ENCODE measurements around the gene PKNOX2.

DNA sequence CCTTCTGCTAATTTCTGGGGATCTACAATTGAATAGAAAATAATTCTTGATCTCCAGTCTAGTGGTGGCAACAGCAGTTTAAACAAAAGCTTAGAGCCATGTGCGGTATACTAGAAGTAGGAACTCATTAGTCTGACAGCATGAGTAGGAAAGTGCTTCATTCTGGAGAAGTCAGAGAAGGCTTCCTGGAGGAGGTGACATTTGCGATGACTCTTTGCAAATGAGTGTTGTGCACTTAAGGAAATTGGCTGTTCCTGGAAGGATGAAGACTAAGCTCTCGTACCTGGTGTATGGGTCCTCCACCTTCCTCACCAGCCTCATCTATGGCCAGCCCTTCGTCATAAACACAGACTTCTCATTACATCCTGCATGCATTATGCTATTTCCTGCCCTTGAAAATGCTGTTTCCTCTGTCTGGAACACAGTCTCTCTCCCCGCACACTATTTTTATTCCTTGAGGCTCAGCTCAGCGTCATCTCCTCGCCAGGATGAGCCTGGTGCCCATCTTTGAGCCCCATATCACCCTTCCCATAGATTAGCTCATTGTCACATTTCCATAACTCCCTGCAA, 132.9 kb downstream of the PKNOX2 start:
- TF ChIP-seq, protein P1, sequence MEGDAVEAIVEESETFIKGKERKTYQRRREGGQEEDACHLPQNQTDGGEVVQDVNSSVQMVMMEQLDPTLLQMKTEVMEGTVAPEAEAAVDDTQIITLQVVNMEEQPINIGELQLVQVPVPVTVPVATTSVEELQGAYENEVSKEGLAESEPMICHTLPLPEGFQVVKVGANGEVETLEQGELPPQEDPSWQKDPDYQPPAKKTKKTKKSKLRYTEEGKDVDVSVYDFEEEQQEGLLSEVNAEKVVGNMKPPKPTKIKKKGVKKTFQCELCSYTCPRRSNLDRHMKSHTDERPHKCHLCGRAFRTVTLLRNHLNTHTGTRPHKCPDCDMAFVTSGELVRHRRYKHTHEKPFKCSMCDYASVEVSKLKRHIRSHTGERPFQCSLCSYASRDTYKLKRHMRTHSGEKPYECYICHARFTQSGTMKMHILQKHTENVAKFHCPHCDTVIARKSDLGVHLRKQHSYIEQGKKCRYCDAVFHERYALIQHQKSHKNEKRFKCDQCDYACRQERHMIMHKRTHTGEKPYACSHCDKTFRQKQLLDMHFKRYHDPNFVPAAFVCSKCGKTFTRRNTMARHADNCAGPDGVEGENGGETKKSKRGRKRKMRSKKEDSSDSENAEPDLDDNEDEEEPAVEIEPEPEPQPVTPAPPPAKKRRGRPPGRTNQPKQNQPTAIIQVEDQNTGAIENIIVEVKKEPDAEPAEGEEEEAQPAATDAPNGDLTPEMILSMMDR (conservative IDR thresholded peaks at IDR 0.05; ENCODE audit: low read depth, low read length), result no peak
- TF ChIP-seq BHLHE40 (IDR thresholded peaks at IDR 0.05; ENCODE audit: low read depth, low read length) (no peak), SMC3 (IDR thresholded peaks at IDR 0.05; ENCODE audit: low read depth, low read length) (no peak), POLR2A (IDR thresholded peaks at IDR 0.05; ENCODE audit: low read depth, low read length) (no peak), CEBPB (IDR thresholded peaks at IDR 0.05; ENCODE audit: low read depth, low read length) (no peak), RCOR1 (IDR thresholded peaks at IDR 0.05; ENCODE audit: insufficient replicate concordance, low read length) (no peak), MXI1 (IDR thresholded peaks at IDR 0.05; ENCODE audit: borderline replicate concordance, low read depth, low read length) (no peak), RAD21 (IDR thresholded peaks at IDR 0.05; ENCODE audit: low read length) (no peak), MAFK (IDR thresholded peaks at IDR 0.05; ENCODE audit: low read depth, low read length) (no peak), RFX5 (IDR thresholded peaks at IDR 0.05; ENCODE audit: low read depth, low read length) (no peak), MAZ (IDR thresholded peaks at IDR 0.05; ENCODE audit: borderline replicate concordance, low read depth, low read length) (no peak)
- TF ChIP-seq, protein P2, sequence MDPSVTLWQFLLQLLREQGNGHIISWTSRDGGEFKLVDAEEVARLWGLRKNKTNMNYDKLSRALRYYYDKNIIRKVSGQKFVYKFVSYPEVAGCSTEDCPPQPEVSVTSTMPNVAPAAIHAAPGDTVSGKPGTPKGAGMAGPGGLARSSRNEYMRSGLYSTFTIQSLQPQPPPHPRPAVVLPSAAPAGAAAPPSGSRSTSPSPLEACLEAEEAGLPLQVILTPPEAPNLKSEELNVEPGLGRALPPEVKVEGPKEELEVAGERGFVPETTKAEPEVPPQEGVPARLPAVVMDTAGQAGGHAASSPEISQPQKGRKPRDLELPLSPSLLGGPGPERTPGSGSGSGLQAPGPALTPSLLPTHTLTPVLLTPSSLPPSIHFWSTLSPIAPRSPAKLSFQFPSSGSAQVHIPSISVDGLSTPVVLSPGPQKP (IDR thresholded peaks at IDR 0.05; ENCODE audit: borderline replicate concordance, low read depth, low read length), result no peak
- TF ChIP-seq, protein P3, sequence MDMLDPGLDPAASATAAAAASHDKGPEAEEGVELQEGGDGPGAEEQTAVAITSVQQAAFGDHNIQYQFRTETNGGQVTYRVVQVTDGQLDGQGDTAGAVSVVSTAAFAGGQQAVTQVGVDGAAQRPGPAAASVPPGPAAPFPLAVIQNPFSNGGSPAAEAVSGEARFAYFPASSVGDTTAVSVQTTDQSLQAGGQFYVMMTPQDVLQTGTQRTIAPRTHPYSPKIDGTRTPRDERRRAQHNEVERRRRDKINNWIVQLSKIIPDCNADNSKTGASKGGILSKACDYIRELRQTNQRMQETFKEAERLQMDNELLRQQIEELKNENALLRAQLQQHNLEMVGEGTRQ (IDR thresholded peaks at IDR 0.05; ENCODE audit: low read depth, low read length), result no peak

Data from IMR-90 (cell line).